Measurements from ENCODE around the gene SLC44A3.

DNA sequence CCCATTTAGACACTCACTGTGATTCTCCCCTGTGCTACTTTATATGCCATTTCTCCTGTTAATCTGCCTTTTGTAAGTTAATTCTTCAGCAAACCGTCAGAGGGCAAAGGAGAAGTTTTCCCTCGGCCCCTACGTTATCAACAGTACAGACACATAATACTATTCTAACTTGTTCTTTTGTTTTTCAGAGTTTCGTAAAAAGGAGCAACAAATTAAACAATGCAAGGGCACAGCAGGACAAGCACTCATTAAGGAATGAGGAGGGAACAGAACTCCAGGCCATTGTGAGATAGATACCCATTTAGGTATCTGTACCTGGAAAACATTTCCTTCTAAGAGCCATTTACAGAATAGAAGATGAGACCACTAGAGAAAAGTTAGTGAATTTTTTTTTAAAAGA is 74.5 kb downstream of the SLC44A3 start:
- TF ChIP-seq, protein P1, sequence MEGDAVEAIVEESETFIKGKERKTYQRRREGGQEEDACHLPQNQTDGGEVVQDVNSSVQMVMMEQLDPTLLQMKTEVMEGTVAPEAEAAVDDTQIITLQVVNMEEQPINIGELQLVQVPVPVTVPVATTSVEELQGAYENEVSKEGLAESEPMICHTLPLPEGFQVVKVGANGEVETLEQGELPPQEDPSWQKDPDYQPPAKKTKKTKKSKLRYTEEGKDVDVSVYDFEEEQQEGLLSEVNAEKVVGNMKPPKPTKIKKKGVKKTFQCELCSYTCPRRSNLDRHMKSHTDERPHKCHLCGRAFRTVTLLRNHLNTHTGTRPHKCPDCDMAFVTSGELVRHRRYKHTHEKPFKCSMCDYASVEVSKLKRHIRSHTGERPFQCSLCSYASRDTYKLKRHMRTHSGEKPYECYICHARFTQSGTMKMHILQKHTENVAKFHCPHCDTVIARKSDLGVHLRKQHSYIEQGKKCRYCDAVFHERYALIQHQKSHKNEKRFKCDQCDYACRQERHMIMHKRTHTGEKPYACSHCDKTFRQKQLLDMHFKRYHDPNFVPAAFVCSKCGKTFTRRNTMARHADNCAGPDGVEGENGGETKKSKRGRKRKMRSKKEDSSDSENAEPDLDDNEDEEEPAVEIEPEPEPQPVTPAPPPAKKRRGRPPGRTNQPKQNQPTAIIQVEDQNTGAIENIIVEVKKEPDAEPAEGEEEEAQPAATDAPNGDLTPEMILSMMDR (IDR thresholded peaks at IDR 0.05; ENCODE audit: low read depth, low read length), result no peak
- no peak for TF ChIP-seq POLR2A (IDR thresholded peaks at IDR 0.05; ENCODE audit: extremely low read depth, insufficient read length)
- TF ChIP-seq, protein P2, sequence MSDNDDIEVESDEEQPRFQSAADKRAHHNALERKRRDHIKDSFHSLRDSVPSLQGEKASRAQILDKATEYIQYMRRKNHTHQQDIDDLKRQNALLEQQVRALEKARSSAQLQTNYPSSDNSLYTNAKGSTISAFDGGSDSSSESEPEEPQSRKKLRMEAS (IDR thresholded peaks at IDR 0.05; ENCODE audit: low read depth, low read length), result no peak
